CD4-positive, alpha-beta T cell treated with Interleukin-1 beta for 1 hour (primary cell): ENCODE results near the gene DDX27.
A peak's percentile ranks its signal among the peaks of the same experiment; 100 is the strongest.
"Not testable (repeated sequence)": the region's sequence is repeated elsewhere in the genome, so short reads cannot be mapped to it uniquely, and the experiment has no call there.

ENCODE experiments used
- DNase-seq, 2 donors: peaks; one replicate each; pipeline ENCODE4 v3.0.0-alpha.2; 2020 to 2022

DDX27 gene, protein sequence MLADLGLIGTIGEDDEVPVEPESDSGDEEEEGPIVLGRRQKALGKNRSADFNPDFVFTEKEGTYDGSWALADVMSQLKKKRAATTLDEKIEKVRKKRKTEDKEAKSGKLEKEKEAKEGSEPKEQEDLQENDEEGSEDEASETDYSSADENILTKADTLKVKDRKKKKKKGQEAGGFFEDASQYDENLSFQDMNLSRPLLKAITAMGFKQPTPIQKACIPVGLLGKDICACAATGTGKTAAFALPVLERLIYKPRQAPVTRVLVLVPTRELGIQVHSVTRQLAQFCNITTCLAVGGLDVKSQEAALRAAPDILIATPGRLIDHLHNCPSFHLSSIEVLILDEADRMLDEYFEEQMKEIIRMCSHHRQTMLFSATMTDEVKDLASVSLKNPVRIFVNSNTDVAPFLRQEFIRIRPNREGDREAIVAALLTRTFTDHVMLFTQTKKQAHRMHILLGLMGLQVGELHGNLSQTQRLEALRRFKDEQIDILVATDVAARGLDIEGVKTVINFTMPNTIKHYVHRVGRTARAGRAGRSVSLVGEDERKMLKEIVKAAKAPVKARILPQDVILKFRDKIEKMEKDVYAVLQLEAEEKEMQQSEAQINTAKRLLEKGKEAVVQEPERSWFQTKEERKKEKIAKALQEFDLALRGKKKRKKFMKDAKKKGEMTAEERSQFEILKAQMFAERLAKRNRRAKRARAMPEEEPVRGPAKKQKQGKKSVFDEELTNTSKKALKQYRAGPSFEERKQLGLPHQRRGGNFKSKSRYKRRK

DNA sequence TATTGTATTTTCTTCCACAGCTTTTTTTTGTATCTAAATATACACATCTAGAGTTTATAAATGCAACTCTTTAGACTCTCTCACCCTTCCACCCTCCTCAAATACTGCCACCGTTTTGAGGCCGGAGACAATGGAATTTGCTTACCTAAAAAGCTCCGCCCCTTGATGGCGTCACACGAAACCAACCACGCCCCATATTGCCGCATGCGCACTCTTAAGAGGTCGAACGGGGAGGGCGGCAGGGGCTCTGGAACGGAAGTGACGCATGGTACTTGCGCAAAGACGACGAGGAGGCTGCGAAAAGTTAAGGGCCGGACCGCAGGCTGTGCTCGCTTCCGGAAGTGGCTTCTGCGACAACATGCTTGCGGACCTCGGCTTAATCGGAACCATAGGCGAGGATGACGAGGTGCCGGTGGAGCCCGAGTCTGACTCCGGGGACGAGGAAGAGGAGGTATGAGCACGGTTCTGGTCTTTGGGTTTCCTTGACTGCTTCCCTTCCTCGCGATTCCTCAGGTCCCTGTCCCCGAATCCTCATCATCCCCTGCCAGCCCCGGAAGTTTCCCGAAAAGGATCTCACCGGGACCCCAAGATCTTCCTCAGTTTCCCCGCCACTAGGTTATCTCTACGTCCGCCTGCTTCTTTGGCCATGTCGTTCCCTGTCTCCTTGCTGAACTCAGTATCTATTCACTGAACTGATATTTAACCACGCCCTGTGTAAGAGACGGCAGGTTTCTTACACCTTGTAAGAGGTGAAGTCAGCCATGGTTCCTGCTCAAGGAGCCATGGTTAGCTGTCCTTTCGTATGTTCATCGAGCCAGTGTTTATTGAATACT is at the start of gene DDX27:
Gene DDX27 (plus strand): TSS at position 326 of the 833 bp plus-strand sequence. CDS start 33 bp downstream, at position 359.
- peak; percentile 98 for DNase-seq

- no peak for DNase-seq
Measured at GRCh38 chr20:49169547-49169946, 49.7 kb upstream of the DDX27 start.

- DNase-seq: no peak
Measured at GRCh38 chr20:49170714-49171113, 48.5 kb upstream of the DDX27 start.

- DNase-seq: no peak
Measured at GRCh38 chr20:49171909-49172308, 47.3 kb upstream of the DDX27 start.

DNA sequence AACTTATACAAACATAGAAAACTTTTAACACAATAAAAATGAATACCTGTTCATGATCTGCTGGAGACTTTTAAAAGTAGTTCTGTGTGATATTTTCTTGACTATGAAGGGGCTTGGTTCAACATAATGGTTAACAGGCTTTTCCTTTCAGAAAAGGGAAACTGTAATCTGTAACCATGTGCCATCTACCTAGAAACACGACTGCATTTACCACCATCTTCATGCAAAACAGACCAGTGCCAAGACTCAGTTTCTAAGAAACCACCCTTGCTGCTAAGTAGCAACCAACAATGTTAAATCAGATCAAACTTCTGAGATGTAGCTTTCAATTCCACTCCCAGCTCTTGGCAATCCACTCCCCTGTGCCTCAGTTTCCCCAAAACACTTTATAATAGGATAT is 46.8 kb upstream of the DDX27 start:
- DNase-seq: no peak

- DNase-seq: no peak
Measured at GRCh38 chr20:49174183-49174582, 45.0 kb upstream of the DDX27 start.

- DNase-seq: no peak
Measured at GRCh38 chr20:49179368-49180277, 39.6 kb upstream of the DDX27 start.

- DNase-seq: no peak
Measured at GRCh38 chr20:49181265-49181877, 37.8 kb upstream of the DDX27 start.

DNA sequence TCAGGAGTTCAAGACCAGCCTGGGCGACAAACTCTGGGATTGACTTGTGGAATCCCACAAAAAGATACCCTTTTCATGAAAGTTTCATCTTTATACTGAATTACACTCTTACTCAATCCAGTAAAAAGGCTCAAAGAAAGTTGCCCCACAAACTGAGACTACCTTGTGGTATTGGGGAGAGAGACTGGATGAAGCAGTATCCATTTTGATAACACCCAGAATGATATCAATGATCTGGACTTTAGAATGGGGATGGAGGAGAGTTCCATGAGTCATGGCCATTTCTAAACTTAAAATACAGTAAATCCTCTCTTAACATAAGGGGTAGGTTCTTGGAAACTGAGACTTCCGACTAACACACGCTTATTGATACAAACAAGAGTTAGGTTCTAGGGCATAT is 35.8 kb upstream of the DDX27 start:
- DNase-seq: no peak

- DNase-seq: not testable (repeated sequence)
Measured at GRCh38 chr20:49184084-49184501, 35.1 kb upstream of the DDX27 start.

GRCh38 chr20:49184691-49185070 is 34.5 kb upstream of the DDX27 start:
- DNase-seq: no peak

GRCh38 chr20:49185071-49185761 is 34.0 kb upstream of the DDX27 start:
- DNase-seq: no peak

GRCh38 chr20:49186535-49187329 is 32.5 kb upstream of the DDX27 start:
- peak; percentile 56 to 76 for DNase-seq

DNA sequence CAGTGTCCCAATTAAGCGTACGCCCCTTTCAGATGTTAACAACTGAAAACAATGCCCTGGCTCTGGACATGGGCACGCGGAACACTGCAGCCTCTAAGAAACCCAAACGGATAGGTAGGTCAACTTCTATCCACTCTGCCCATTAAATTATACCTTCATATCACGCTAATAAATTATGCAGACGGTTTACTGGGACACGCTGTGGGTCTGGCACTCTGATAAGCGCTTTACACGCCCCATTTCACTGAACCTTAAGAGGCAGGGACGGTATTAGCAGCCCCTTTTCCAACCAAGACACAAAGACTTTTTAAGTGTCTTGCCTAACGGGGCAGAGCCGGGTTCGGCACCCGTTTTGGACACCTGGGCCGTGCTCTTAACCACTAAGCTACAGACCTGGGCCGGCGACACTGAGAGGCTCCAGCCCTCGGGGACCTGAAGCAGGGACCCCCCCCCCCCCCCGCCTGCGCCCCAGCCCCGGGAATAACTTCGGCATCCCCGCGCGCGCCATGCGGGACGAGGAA is 31.8 kb upstream of the DDX27 start:
- DNase-seq: peak; percentile 5 to 15

GRCh38 chr20:49187851-49188641 is 31.2 kb upstream of the DDX27 start, which contains the start of gene STAU1:
STAU1 (minus strand) TSS chr20:49188334; CDS start chr20:49166201, 22,133 bp downstream.
- DNase-seq: peak; percentile 94 to 96

GRCh38 chr20:49192944-49193518 is 26.2 kb upstream of the DDX27 start:
- not testable (repeated sequence) for DNase-seq

DNA sequence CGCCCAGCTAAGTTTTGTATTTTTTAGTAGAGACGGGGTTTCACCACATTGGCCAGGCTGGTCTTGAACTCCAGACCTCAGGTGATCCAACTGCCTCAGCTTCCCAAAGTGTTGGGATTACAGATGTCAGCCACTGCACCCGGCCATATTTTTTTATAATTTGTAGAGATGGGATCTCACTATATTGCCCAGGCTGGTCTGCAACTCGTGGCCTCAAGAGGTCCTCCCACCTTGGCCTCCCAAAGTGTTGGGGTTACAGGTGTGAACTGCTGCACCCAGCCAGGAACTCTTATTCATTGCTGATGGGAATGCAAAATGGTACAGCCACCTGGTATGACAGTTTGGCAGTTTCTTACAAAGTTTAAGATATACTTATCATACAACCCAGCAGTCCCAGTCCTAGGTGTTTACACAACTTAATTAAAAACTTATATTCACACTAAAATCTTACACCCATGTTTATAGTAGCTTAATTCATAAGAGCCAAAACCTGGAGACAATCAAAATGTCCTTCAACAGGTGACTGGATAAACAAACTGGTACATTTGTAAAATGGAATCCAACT is 19.4 kb upstream of the DDX27 start:
- no peak for DNase-seq

- no peak for DNase-seq
Measured at GRCh38 chr20:49203011-49203410, 16.2 kb upstream of the DDX27 start.
